SK-N-SH treated with all-trans-retinoic acid at 6 μM for 48 hours (cell line): ENCODE measurements around the gene HLF.

Experiments used
- RARB ChIP-seq: fragments of 250-450 bp; sonication (Bioruptor Pico); IDR thresholded peaks from 2 replicates; pipeline ENCODE4 v1.8.0; 2021; ENCODE audit warnings: mild to moderate bottlenecking, moderate library complexity
- TOX ChIP-seq: fragments of 250-450 bp; sonication (Bioruptor Pico); IDR thresholded peaks from 2 replicates; pipeline ENCODE4 v1.8.0; 2021; ENCODE audit warnings: mild to moderate bottlenecking, moderate library complexity, borderline replicate concordance
- ZFP30 ChIP-seq: fragments of 450-650 bp; formaldehyde crosslinking; IDR thresholded peaks from 2 replicates; pipeline ENCODE4 v1.5.0; 2022; ENCODE audit warnings: mild to moderate bottlenecking, moderate library complexity
- TF ChIP-seq, protein P1 (sequence below): fragments of 250-450 bp; sonication (Bioruptor Pico); IDR thresholded peaks from 2 replicates; pipeline ENCODE4 v1.5.1; 2021; ENCODE audit warnings: mild to moderate bottlenecking, moderate library complexity

- TF ChIP-seq TOX (CRISPR knock-in tag) (no peak), ZFP30 (no peak), RARB (CRISPR knock-in tag) (no peak)
- TF ChIP-seq, protein P1, sequence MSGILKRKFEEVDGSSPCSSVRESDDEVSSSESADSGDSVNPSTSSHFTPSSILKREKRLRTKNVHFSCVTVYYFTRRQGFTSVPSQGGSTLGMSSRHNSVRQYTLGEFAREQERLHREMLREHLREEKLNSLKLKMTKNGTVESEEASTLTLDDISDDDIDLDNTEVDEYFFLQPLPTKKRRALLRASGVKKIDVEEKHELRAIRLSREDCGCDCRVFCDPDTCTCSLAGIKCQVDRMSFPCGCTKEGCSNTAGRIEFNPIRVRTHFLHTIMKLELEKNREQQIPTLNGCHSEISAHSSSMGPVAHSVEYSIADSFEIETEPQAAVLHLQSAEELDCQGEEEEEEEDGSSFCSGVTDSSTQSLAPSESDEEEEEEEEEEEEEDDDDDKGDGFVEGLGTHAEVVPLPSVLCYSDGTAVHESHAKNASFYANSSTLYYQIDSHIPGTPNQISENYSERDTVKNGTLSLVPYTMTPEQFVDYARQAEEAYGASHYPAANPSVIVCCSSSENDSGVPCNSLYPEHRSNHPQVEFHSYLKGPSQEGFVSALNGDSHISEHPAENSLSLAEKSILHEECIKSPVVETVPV, result no peak
Observed at GRCh38 chr17:55316499-55316898, 51.7 kb downstream of the HLF start.
